PC-9 (cell line): ENCODE data around the gene FCSK.

Experiments used
- EZH2 ChIP-seq: fragments of 200-600 bp; sonication (generic); IDR thresholded peaks from 2 replicates; pipeline ENCODE4 v1.8.0; 2017; ENCODE audit warnings: antibody characterized with exemption, low read depth
- TF ChIP-seq, protein P1 (sequence below): fragments of 200-600 bp; sonication (generic); conservative IDR thresholded peaks from 2 replicates; pipeline ENCODE4 v1.6.1; 2017; ENCODE audit warnings: mixed run types, antibody characterized with exemption, mild to moderate bottlenecking, moderate library complexity

DNA sequence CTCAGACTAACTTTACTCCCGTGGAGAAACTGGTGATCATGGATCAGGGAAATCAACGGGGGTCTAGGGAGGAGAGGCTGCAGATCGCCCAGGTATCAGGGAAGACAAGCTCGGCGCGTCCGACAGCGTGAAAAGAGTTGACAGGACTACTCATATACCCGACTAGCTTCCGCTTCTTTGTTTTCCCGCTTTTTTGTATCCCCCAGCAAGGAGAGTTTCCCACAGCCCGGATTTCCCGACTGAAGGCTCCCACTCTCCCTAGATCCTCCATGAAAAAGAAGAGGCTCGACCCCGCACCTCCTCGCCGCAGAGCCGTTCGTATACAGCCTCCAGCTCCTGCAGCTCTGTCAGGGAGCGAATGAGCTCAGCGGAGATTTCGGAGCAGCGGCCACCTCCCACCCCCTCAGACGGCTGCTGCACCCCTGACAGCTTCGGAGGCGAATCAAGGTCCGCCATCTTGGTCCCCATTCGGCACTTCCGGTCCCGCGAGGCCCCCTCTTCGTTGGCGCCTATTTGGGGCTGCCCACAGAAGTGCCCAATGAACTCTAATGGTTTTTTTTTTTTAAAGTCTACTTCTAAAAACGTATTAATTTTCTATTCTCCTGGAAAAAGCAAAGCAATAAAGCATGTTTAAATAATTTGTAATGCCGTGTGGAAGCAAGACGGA is 68.8 kb downstream of the FCSK start, which contains the start of gene COG4:
- TF ChIP-seq, protein P1, sequence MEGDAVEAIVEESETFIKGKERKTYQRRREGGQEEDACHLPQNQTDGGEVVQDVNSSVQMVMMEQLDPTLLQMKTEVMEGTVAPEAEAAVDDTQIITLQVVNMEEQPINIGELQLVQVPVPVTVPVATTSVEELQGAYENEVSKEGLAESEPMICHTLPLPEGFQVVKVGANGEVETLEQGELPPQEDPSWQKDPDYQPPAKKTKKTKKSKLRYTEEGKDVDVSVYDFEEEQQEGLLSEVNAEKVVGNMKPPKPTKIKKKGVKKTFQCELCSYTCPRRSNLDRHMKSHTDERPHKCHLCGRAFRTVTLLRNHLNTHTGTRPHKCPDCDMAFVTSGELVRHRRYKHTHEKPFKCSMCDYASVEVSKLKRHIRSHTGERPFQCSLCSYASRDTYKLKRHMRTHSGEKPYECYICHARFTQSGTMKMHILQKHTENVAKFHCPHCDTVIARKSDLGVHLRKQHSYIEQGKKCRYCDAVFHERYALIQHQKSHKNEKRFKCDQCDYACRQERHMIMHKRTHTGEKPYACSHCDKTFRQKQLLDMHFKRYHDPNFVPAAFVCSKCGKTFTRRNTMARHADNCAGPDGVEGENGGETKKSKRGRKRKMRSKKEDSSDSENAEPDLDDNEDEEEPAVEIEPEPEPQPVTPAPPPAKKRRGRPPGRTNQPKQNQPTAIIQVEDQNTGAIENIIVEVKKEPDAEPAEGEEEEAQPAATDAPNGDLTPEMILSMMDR = no peak
- TF ChIP-seq EZH2 = no peak
